B cell (primary cell): ENCODE measurements around the gene TIMM21. TPM values are rescaled to one million over a fixed set of nuclear protein-coding genes. Genes with fewer than 3 reads are reported as not detected.

Source experiments
- ATAC-seq: fragments of 200-7000 bp; cut with Tn5 transposase; one replicate; pipeline ENCODE4 v1.10.0; 2021; ENCODE audit warnings: low read depth, mild to moderate bottlenecking, moderate number of reproducible peaks, moderate library complexity
- CTCF ChIA-PET: fragments of 350-600 bp; sonication (Branson Sonifier 250); formaldehyde crosslinking; loops from one replicate; lab custom pipeline; 2021; ENCODE audit warnings: antibody characterized with exemption, inconsistent platforms; lab: Charles Lee
- POLR2A ChIA-PET: fragments of 350-600 bp; sonication (Branson Sonifier 250); formaldehyde crosslinking; loops from one replicate; lab custom pipeline; 2021; ENCODE audit warnings: antibody characterized with exemption; lab: Charles Lee
- DNase-seq: peaks from one replicate; pipeline ENCODE4 v3.0.0; 2013
- H2AFZ ChIP-seq: 2 replicates; pipeline ENCODE4 v1.6.1; 2012; ENCODE audit warnings: mild to moderate bottlenecking, low read depth, low read length; ENCODE audit not compliant: insufficient read depth, poor library complexity, severe bottlenecking
- H3K27ac ChIP-seq, 2 donors: 1 replicate in 1 of 2; 2 replicates in 1 of 2; pipeline ENCODE4 v1.5.1; 2012 to 2013; ENCODE audit warnings: low read length in 2 of 2, mild to moderate bottlenecking in 2 of 2, moderate library complexity in 1 of 2
- H3K27me3 ChIP-seq, 4 experiments: fragments of 200-600 bp in 1 of 4; sonication (generic) in 1 of 4; replicated peaks in 1 of 4; 1 replicate in 2 of 4; 2 replicates in 2 of 4; pipeline versions ENCODE4 v1.6.1 to v1.7.0; 2013 to 2016; ENCODE audit warnings: low read length in 3 of 4, mild to moderate bottlenecking in 2 of 4, mixed read lengths in 1 of 4, moderate library complexity in 1 of 4; ENCODE audit not compliant: insufficient read depth in 4 of 4, control insufficient read depth in 3 of 4; ENCODE audit errors: control extremely low read depth in 1 of 4
- H3K36me3 ChIP-seq, 2 experiments: replicated peaks in 1 of 2; 1 replicate in 1 of 2; 2 replicates in 1 of 2; pipeline versions ENCODE4 v1.6.1 to v1.7.1; 2013; ENCODE audit warnings: low read length in 1 of 2; ENCODE audit not compliant: insufficient read depth in 2 of 2, control insufficient read depth in 1 of 2; ENCODE audit errors: control extremely low read depth in 1 of 2, extremely low read depth in 1 of 2
- H3K4me1 ChIP-seq, 2 donors: fragments of 200-600 bp in 1 of 2; sonication (generic) in 1 of 2; 1 replicate in 1 of 2; 2 replicates in 1 of 2; pipeline versions ENCODE4 v1.5.1 to v1.6.1; 2013 to 2017; ENCODE audit warnings: low read length in 2 of 2; ENCODE audit not compliant: control insufficient read depth in 2 of 2, insufficient read depth in 2 of 2
- H3K4me2 ChIP-seq: replicated peaks from 2 replicates; pipeline ENCODE3; 2012; ENCODE audit warnings: mild to moderate bottlenecking, low read depth, low read length; ENCODE audit not compliant: poor library complexity, severe bottlenecking
- H3K4me3 ChIP-seq, 5 experiments: fragments of 200-600 bp in 1 of 5; sonication (generic) in 1 of 5; 1 replicate in 3 of 5; 2 replicates in 2 of 5; pipeline versions ENCODE4 v1.5.1 to v1.7.0; 2011 to 2016; ENCODE audit warnings: low read length in 4 of 5, mild to moderate bottlenecking in 4 of 5, low read depth in 2 of 5, control low read depth in 1 of 5, moderate library complexity in 1 of 5; ENCODE audit not compliant: insufficient read depth in 1 of 5; ENCODE audit errors: control extremely low read depth in 1 of 5, extremely low read depth in 1 of 5
- H3K79me2 ChIP-seq: fragments of 200-600 bp; sonication (generic); one replicate; pipeline ENCODE4 v1.6.0; 2016; ENCODE audit warnings: low read length; ENCODE audit not compliant: control insufficient read depth, insufficient read depth
- H3K9ac ChIP-seq: fragments of 200-600 bp; sonication (generic); 2 replicates; pipeline ENCODE4 v1.6.1; 2017; ENCODE audit warnings: mild to moderate bottlenecking, low read length, moderate library complexity
- H3K9me3 ChIP-seq, 3 donors: one replicate each; pipeline versions ENCODE4 v1.6.1 to v1.7.1; 2013; ENCODE audit warnings: low read length in 2 of 3; ENCODE audit not compliant: control insufficient read depth in 2 of 3, insufficient read depth in 1 of 3; ENCODE audit errors: control extremely low read depth in 1 of 3
- H4K20me1 ChIP-seq: 2 replicates; pipeline ENCODE4 v1.6.0; 2012; ENCODE audit warnings: mild to moderate bottlenecking, low read length; ENCODE audit not compliant: insufficient read depth, control insufficient read depth, poor library complexity, severe bottlenecking
- H3K27ac Mint-ChIP-seq: one replicate; pipeline ENCODE4 v1.8.0; 2021; ENCODE audit warnings: mixed read lengths
- H3K27me3 Mint-ChIP-seq: one replicate; pipeline ENCODE4 v1.8.0; 2021; ENCODE audit warnings: mixed read lengths
- H3K4me1 Mint-ChIP-seq: one replicate; pipeline ENCODE4 v1.8.0; 2021; ENCODE audit warnings: mixed read lengths
- H3K4me3 Mint-ChIP-seq: one replicate; pipeline ENCODE4 v1.8.0; 2021; ENCODE audit warnings: mixed read lengths
- H3K9me3 Mint-ChIP-seq: one replicate; pipeline ENCODE4 v1.8.0; 2022; ENCODE audit warnings: mixed read lengths; ENCODE audit not compliant: insufficient read depth
- CTCF ChIP-seq: fragments of 200-600 bp; IDR thresholded peaks from one replicate; pipeline ENCODE4 v1.8.0; 2022; ENCODE audit warnings: antibody characterized with exemption, mild to moderate bottlenecking
- EZH2 ChIP-seq: IDR thresholded peaks from 2 replicates; pipeline ENCODE4 v1.6.1; 2012; ENCODE audit warnings: borderline replicate concordance, low read depth, mild to moderate bottlenecking, moderate library complexity, low read length; ENCODE audit not compliant: insufficient read depth, poor library complexity, severe bottlenecking
- WGBS: methylation state at CpG from one replicate; pipeline ENCODE4 v1.1.5; 2013; ENCODE audit warnings: missing lambda C conversion rate; ENCODE audit not compliant: insufficient coverage; 5-methylcytosine and 5-hydroxymethylcytosine counted together
- intact Hi-C: fragments of 100-400 bp; cut with micrococcal nuclease; formaldehyde crosslinking; loops from one replicate; pipeline ENCODE4 v1.10.0; 2022
- polyA plus RNA-seq: library from polyadenylated mRNA; depleted of rRNA; stranded (reverse); fragments of >200 nt; gene quantifications from 2 replicates; pipeline ENCODE4 v1.2.3, GENCODE V29; 2012
- total RNA-seq, 2 donors: library from RNA; stranded (reverse); fragments of 120-200 nt in 1 of 2; gene quantifications; 1 replicate in 1 of 2; 2 replicates in 1 of 2; pipeline versions ENCODE4 v1.2.3 to v1.2.4, GENCODE V29; 2013 to 2022

TIMM21 gene
- total and polyA plus RNA-seq, 2 donors (not counting 1 experiment from before 2014, with no cell fraction given): 22.9 to 25.0 TPM

GRCh38 chr18:74110976-74111375 lies 37.3 kb upstream of the TIMM21 start:
- POLR2A ChIA-PET: no interaction called here
- Histone ChIP-seq H2AFZ (no peak overlapping the region), H3K79me2 (no peaks in the 10 kb centered on the region), H3K4me1 (no peaks in the 10 kb centered on the region), H3K9me3 (peaks cover 0 to 2% (median 0%) of the 10 kb centered on the region in 3 donors), H3K9ac (no peak overlapping the region), H3K36me3 (no peaks in the 10 kb centered on the region), H4K20me1 (no peaks in the 10 kb centered on the region), H3K27me3 (no peaks in the 10 kb centered on the region), H3K4me2 (no peak overlapping the region), H3K4me3 (no peak overlapping the region), H3K27ac (no peak overlapping the region)
- no peak for ATAC-seq
- 100% methylated on average over 2 of the region's 4 CpGs for WGBS
- H3K27me3 Mint-ChIP-seq: no peaks in the 10 kb centered on the region
- H3K4me3 Mint-ChIP-seq: no peak overlapping the region
- peaks cover 15% of the 10 kb centered on the region for H3K4me1 Mint-ChIP-seq
- peaks cover 10% of the 10 kb centered on the region for H3K9me3 Mint-ChIP-seq
- intact Hi-C loops: loop anchor here (10.0 kb wide), 3 partner anchors 156 to 1346 kb away; no protein-coding TSS in a partner anchor
- H3K27ac Mint-ChIP-seq: no peak overlapping the region
- CTCF ChIA-PET: interaction anchor here (5.0 kb wide), 1 partner anchor 28 kb away, joined by 20 read pairs; no protein-coding TSS in a partner anchor
- no peak for DNase-seq
- TF ChIP-seq CTCF (no peak), EZH2 (no peak)

GRCh38 chr18:74113711-74114110 lies 34.6 kb upstream of the TIMM21 start:
- H3K4me3 ChIP-seq: no peak overlapping the region
- Mint-ChIP-seq H3K27ac (no peak overlapping the region), H3K4me1 (peaks cover 15% of the 10 kb centered on the region), H3K27me3 (no peaks in the 10 kb centered on the region), H3K4me3 (no peak overlapping the region), H3K9me3 (peaks cover 4% of the 10 kb centered on the region)
- CTCF ChIA-PET: interaction anchor here (0.6 to 5.0 kb wide), 4 partner anchors 31 to 437 kb away, joined by 3 to 20 read pairs (median 3); no protein-coding TSS in a partner anchor
- ATAC-seq (no peak), DNase-seq (no peak)
- no peak overlapping the region for H2AFZ ChIP-seq
- H3K27me3 ChIP-seq: no peaks in the 10 kb centered on the region
- H4K20me1 ChIP-seq: no peaks in the 10 kb centered on the region
- no peak overlapping the region for H3K27ac ChIP-seq
- H3K4me2 ChIP-seq: no peak overlapping the region
- H3K9me3 ChIP-seq: peaks cover 0 to 2% (median 0%) of the 10 kb centered on the region in 3 donors
- no peaks in the 10 kb centered on the region for H3K4me1 ChIP-seq
- POLR2A ChIA-PET: no interaction called here
- H3K79me2 ChIP-seq: no peaks in the 10 kb centered on the region
- H3K36me3 ChIP-seq: no peaks in the 10 kb centered on the region
- intact Hi-C loops: loop anchor here (10.0 kb wide), 3 partner anchors 159 to 1349 kb away; no protein-coding TSS in a partner anchor
- TF ChIP-seq EZH2: no peak
- TF ChIP-seq CTCF: no peak
- no peak overlapping the region for H3K9ac ChIP-seq
